Measurements from ENCODE around the gene FOXK1.

FOXK1 gene

DNA sequence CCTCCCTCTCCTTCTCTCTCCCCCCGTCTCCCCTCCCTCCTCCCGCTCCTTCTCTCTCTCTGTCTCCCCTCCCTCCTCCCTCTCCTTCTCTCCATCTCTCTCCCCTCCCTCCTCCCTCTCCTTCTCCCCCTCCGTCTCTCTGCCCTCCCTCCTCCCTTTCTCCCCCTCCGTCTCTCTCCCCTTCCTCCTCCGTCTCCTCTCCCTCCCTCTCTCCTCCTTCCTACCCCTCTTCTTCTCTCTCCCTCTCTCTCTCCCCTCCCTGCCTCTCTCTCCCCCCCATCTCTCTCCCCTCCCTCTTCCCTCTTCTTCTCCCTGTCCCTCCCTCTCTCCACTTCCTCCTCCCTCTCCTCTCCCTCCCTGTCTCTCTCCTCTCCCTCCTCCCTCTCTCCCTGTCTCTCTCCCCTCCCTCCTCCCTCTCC is 125.5 kb downstream of the FOXK1 start:
- H3K4me3 ChIP-seq (ENCODE audit: control insufficient read depth, low read depth, low read length), result no peak overlapping the region
- DNase-seq (ENCODE audit: low read depth), result no peak
- TF ChIP-seq, protein P1, sequence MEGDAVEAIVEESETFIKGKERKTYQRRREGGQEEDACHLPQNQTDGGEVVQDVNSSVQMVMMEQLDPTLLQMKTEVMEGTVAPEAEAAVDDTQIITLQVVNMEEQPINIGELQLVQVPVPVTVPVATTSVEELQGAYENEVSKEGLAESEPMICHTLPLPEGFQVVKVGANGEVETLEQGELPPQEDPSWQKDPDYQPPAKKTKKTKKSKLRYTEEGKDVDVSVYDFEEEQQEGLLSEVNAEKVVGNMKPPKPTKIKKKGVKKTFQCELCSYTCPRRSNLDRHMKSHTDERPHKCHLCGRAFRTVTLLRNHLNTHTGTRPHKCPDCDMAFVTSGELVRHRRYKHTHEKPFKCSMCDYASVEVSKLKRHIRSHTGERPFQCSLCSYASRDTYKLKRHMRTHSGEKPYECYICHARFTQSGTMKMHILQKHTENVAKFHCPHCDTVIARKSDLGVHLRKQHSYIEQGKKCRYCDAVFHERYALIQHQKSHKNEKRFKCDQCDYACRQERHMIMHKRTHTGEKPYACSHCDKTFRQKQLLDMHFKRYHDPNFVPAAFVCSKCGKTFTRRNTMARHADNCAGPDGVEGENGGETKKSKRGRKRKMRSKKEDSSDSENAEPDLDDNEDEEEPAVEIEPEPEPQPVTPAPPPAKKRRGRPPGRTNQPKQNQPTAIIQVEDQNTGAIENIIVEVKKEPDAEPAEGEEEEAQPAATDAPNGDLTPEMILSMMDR (IDR thresholded peaks at IDR 0.05; ENCODE audit: control insufficient read depth, insufficient read depth, low read depth, low read length, missing control alignments), result no peak

DNA sequence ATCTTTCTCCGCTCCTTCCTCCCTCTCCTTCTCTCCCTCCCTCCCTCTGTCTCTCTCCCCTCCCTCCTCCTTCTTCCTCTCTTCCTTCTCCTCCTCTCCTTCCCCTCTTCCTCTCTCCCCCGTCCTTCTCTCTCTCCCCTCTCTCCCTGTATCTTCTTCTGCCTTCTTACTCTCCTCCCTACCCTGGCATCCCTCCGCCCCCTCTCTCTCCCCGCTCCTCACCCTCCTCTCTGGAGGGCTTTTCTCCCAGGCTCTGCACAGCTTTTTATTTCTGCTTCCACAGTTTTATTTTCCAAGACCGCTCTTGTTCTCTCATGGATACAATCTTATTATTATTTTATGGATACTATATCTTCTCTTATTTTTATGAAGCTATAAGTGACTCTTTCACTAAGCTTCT is 125.9 kb downstream of the FOXK1 start:
- DNase-seq (ENCODE audit: low read depth), result no peak
- no peak overlapping the region for H3K4me3 ChIP-seq (ENCODE audit: control insufficient read depth, low read depth, low read length)

DNA sequence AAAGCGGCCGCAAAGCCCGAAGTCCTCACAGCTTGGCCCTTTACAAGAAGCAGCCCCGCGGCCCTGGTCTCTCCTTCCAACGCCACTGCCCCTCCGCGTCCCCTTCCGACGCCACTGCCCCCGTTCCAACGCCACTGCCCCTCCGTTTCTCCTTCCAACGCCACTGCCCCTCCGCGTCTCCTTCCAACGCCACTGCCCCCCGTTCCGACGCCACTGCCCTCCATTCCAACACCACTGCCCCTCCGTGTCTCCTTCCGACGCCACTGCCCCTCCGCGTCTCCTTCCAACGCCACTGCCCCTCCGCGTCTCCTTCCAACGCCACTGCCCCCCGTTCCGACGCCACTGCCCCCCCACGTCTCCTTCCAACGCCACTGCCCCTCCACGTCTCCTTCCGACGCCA is 126.5 kb downstream of the FOXK1 start:
- TF ChIP-seq, protein P1 (IDR thresholded peaks at IDR 0.05; ENCODE audit: control insufficient read depth, insufficient read depth, low read depth, low read length, missing control alignments), result no peak

More for the DNA sequence above, 125.9 kb downstream of the FOXK1 start:
- TF ChIP-seq, protein P1 (IDR thresholded peaks at IDR 0.05; ENCODE audit: control insufficient read depth, insufficient read depth, low read depth, low read length, missing control alignments), result no peak

DNA sequence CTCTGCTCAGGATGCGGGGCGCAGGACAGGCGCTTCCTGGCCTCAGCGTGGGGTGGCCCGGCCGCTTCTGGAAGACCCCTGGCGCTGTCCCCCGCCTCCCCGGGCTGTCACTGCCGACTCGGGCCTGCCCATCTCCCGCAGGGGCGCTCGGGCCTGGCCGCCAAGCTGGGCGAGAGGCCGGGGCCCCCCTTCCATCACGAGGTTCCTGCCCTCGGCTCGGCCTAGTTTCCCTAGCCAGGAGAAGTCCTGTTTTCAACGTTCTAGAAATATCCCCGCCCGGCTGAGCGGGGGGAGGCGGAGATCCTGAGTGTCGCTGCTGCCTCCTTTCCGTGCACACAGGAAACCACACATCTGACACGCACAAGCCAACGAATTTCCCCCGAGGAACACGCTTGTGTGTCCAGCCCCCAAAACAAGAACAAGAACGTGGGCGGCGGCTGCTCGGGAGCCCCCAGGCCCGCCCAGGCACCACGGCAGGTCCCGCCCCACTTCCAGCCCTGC is 127.0 kb downstream of the FOXK1 start:
- TF ChIP-seq, protein P1 (IDR thresholded peaks at IDR 0.05; ENCODE audit: control insufficient read depth, insufficient read depth, low read depth, low read length, missing control alignments), result no peak
- no peak for DNase-seq (ENCODE audit: low read depth)
- no peak overlapping the region for H3K4me3 ChIP-seq (ENCODE audit: control insufficient read depth, low read depth, low read length)

More for the DNA sequence above, 126.5 kb downstream of the FOXK1 start:
- no peak overlapping the region for H3K4me3 ChIP-seq (ENCODE audit: control insufficient read depth, low read depth, low read length)
- DNase-seq (ENCODE audit: low read depth), result no peak

DNA sequence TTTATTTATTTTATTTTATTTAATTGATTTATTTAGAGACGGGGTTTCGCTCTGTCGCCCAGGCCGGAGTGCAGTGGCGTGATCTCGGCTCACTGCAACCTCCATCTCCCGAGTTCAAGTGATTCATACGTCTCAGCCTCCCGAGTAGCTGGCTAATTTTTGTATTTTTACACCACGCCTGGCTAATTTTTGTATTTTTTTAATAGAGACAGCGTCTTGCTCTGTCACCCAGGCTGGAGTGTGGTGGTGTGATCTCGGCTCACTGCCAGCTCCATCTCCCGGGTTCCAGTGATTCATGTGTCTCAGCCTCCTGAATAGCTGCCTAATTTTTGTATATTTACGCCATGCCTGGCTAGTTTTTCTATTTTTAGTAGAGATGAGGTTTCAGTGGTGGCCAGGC is 127.6 kb downstream of the FOXK1 start:
- TF ChIP-seq, protein P1 (IDR thresholded peaks at IDR 0.05; ENCODE audit: control insufficient read depth, insufficient read depth, low read depth, low read length, missing control alignments), result no peak
- H3K4me3 ChIP-seq (ENCODE audit: control insufficient read depth, low read depth, low read length), result no peak overlapping the region
- DNase-seq (ENCODE audit: low read depth), result no peak

DNA sequence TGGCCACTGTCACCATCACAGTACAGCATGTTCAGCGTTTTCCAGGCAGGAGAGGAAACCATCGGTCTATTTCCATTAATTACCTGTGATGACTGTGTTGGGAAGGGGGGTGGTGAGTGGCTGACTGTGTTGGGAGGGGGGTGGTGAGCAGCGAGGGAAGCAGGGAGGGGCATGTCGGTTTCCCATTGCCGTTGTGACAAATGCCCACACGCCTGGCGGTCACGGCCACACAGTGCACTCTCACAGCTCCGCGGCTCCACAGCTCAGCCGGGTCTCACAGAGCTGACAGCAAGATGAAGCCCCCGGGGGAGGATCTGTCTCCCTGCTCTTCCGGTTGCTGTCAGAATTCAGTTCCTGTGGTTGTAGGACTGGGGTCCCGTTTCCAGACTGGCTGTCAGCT is 132.3 kb downstream of the FOXK1 start:
- no peak for DNase-seq (ENCODE audit: low read depth)
- TF ChIP-seq, protein P1 (IDR thresholded peaks at IDR 0.05; ENCODE audit: control insufficient read depth, insufficient read depth, low read depth, low read length, missing control alignments), result no peak
- H3K4me3 ChIP-seq (ENCODE audit: control insufficient read depth, low read depth, low read length), result no peak overlapping the region

DNA sequence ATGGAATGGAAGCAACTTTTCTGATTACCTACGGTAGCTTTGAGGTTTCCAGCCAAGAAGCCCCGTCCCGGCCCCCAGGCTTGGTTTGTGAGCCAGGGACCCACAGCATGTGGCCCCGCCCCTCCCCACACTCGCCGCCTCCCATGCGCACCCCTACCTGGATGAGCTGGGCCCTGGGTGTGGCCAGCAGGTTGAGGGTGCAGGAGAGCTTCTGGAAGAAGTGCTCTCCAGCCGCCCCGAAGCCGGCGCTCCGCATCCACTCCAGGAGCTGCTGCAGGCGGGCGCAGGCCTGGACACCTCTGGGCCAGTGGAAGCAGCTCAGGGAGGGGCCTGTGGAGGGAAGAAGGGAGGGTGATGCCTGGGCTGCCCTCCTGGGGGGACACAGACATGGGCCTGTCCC is 133.0 kb downstream of the FOXK1 start:
- DNase-seq (ENCODE audit: low read depth), result no peak
- no peak overlapping the region for H3K4me3 ChIP-seq (ENCODE audit: control insufficient read depth, low read depth, low read length)
- TF ChIP-seq, protein P1 (IDR thresholded peaks at IDR 0.05; ENCODE audit: control insufficient read depth, insufficient read depth, low read depth, low read length, missing control alignments), result no peak
